ENCODE data around the gene PDE4B. TPM values are rescaled to one million over a fixed set of nuclear protein-coding genes. Genes with fewer than 3 reads are reported as not detected.

PDE4B gene
- total and polyA plus RNA-seq, 9 of the 15 experiments (the other 6 are each of a cell fraction or from before 2014, with no cell fraction given), result 0.09 TPM; not detected in 8

DNA sequence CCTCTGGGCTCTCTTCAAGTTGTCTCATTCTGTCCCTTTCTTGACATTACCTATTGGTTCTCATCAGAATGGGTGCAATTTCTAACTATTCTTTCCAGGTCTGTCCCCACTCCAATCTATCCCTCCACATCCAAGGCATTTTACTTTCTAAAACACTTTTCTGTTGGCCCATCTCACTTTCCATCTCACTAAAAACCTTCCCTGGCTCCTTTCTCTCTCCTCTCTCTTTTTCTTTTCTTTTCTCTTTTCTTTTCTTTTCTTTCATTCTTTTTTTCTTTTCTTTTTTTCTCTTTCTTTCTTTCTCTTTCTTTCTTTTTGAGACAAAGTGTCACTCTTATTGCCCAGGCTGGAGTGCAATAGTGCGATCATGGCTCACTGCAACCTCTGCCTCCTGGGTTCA, 462.1 kb downstream of the PDE4B start:
- ChIA-PET CTCF (ENCODE audit: low intra/inter-chr PET ratio) (interaction anchor here (2.8 kb wide), 1 partner anchor 191 kb away, joined by 19 read pairs; no protein-coding TSS in a partner anchor), POLR2A (no interaction called here)
- Histone ChIP-seq H3K4me1 (replicated peaks in 1 of 2; ENCODE audit: control insufficient read depth in 2 of 2, insufficient read depth in 2 of 2, low read length in 2 of 2) (no peaks in the 10 kb centered on the region), H3K27me3 (ENCODE audit: control insufficient read depth in 2 of 2, insufficient read depth in 2 of 2, low read length in 2 of 2) (no peaks in the 10 kb centered on the region), H4K20me1 (replicated peaks; ENCODE audit: control insufficient read depth, insufficient read depth, low read length) (no peaks in the 10 kb centered on the region), H3K9me3 (replicated peaks; ENCODE audit: control insufficient read depth, insufficient read depth, low read depth, low read length) (no peaks in the 10 kb centered on the region), H3K36me3 (ENCODE audit: control insufficient read depth, insufficient read depth, low read length) (no peaks in the 10 kb centered on the region), H3K4me3 (no peak overlapping the region), H3K27ac (ENCODE audit: extremely low read depth, low read depth, low read length) (no peak overlapping the region), H3K9ac (ENCODE audit: insufficient read depth in 1 of 2, low read depth in 2 of 2, low read length in 2 of 2) (no peak overlapping the region), H3K79me2 (ENCODE audit: control insufficient read depth, insufficient read depth, low read length) (no peaks in the 10 kb centered on the region), H3K9me1 (ENCODE audit: control insufficient read depth, insufficient read depth, low read length) (no peaks in the 10 kb centered on the region), H3K4me2 (ENCODE audit: insufficient read depth, low read length) (no peak overlapping the region), H2AFZ (ENCODE audit: low read depth, low read length) (no peak overlapping the region)
- FAIRE-seq (no peak), ATAC-seq (no peak), DNase-seq (ENCODE audit: extremely low read depth in 1 of 4, low spot score in 3 of 4) (no peak)
- TF ChIP-seq, protein P1, sequence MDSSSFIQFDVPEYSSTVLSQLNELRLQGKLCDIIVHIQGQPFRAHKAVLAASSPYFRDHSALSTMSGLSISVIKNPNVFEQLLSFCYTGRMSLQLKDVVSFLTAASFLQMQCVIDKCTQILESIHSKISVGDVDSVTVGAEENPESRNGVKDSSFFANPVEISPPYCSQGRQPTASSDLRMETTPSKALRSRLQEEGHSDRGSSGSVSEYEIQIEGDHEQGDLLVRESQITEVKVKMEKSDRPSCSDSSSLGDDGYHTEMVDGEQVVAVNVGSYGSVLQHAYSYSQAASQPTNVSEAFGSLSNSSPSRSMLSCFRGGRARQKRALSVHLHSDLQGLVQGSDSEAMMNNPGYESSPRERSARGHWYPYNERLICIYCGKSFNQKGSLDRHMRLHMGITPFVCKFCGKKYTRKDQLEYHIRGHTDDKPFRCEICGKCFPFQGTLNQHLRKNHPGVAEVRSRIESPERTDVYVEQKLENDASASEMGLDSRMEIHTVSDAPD (CRISPR knock-in tag; IDR thresholded peaks at IDR 0.05), result no peak
- no peak for TF ChIP-seq MEF2A (IDR thresholded peaks at IDR 0.05; ENCODE audit: control insufficient read depth, low read depth, low read length)
- TF ChIP-seq, protein P2, sequence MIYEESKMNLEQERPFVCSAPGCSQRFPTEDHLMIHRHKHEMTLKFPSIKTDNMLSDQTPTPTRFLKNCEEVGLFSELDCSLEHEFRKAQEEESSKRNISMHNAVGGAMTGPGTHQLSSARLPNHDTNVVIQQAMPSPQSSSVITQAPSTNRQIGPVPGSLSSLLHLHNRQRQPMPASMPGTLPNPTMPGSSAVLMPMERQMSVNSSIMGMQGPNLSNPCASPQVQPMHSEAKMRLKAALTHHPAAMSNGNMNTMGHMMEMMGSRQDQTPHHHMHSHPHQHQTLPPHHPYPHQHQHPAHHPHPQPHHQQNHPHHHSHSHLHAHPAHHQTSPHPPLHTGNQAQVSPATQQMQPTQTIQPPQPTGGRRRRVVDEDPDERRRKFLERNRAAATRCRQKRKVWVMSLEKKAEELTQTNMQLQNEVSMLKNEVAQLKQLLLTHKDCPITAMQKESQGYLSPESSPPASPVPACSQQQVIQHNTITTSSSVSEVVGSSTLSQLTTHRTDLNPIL (CRISPR knock-in tag; IDR thresholded peaks at IDR 0.05), result no peak
- TF ChIP-seq GTF2F1 (IDR thresholded peaks at IDR 0.05; ENCODE audit: low read depth, low read length), result no peak
- TF ChIP-seq COPS2 (conservative IDR thresholded peaks at IDR 0.05), result no peak
- TF ChIP-seq ZNF316 (IDR thresholded peaks at IDR 0.05), result no peak
- TF ChIP-seq, protein P3, sequence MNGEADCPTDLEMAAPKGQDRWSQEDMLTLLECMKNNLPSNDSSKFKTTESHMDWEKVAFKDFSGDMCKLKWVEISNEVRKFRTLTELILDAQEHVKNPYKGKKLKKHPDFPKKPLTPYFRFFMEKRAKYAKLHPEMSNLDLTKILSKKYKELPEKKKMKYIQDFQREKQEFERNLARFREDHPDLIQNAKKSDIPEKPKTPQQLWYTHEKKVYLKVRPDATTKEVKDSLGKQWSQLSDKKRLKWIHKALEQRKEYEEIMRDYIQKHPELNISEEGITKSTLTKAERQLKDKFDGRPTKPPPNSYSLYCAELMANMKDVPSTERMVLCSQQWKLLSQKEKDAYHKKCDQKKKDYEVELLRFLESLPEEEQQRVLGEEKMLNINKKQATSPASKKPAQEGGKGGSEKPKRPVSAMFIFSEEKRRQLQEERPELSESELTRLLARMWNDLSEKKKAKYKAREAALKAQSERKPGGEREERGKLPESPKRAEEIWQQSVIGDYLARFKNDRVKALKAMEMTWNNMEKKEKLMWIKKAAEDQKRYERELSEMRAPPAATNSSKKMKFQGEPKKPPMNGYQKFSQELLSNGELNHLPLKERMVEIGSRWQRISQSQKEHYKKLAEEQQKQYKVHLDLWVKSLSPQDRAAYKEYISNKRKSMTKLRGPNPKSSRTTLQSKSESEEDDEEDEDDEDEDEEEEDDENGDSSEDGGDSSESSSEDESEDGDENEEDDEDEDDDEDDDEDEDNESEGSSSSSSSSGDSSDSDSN (IDR thresholded peaks at IDR 0.05; ENCODE audit: borderline replicate concordance in 1 of 2, low read depth in 2 of 2, low read length in 2 of 2), result no peak
- no peak for TF ChIP-seq EWSR1 (IDR thresholded peaks at IDR 0.05; ENCODE audit: borderline replicate concordance, low read depth, partially characterized antibody)
- TF ChIP-seq, protein P4, sequence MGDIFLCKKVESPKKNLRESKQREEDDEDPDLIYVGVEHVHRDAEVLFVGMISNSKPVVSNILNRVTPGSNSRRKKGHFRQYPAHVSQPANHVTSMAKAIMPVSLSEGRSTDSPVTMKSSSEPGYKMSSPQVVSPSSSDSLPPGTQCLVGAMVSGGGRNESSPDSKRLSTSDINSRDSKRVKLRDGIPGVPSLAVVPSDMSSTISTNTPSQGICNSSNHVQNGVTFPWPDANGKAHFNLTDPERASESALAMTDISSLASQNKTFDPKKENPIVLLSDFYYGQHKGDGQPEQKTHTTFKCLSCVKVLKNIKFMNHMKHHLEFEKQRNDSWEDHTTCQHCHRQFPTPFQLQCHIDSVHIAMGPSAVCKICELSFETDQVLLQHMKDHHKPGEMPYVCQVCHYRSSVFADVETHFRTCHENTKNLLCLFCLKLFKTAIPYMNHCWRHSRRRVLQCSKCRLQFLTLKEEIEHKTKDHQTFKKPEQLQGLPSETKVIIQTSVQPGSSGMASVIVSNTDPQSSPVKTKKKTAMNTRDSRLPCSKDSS (IDR thresholded peaks at IDR 0.05; ENCODE audit: low read depth, partially characterized antibody), result no peak
- no peak for TF ChIP-seq KHSRP (IDR thresholded peaks at IDR 0.05)
- TF ChIP-seq PRPF4 (IDR thresholded peaks at IDR 0.05; ENCODE audit: insufficient read depth, low read depth, low read length, poor library complexity, severe bottlenecking), result no peak
- TF ChIP-seq, protein P5, sequence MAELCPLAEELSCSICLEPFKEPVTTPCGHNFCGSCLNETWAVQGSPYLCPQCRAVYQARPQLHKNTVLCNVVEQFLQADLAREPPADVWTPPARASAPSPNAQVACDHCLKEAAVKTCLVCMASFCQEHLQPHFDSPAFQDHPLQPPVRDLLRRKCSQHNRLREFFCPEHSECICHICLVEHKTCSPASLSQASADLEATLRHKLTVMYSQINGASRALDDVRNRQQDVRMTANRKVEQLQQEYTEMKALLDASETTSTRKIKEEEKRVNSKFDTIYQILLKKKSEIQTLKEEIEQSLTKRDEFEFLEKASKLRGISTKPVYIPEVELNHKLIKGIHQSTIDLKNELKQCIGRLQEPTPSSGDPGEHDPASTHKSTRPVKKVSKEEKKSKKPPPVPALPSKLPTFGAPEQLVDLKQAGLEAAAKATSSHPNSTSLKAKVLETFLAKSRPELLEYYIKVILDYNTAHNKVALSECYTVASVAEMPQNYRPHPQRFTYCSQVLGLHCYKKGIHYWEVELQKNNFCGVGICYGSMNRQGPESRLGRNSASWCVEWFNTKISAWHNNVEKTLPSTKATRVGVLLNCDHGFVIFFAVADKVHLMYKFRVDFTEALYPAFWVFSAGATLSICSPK (IDR thresholded peaks at IDR 0.05; ENCODE audit: borderline replicate concordance), result no peak
- TF ChIP-seq, protein P6, sequence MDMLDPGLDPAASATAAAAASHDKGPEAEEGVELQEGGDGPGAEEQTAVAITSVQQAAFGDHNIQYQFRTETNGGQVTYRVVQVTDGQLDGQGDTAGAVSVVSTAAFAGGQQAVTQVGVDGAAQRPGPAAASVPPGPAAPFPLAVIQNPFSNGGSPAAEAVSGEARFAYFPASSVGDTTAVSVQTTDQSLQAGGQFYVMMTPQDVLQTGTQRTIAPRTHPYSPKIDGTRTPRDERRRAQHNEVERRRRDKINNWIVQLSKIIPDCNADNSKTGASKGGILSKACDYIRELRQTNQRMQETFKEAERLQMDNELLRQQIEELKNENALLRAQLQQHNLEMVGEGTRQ (CRISPR knock-in tag; IDR thresholded peaks at IDR 0.05), result no peak
- in situ Hi-C loops (cut with MboI), result no loop called here
- BruUV-seq (replicated peaks), result no TSS peak
- intact Hi-C loops (cut with micrococcal nuclease), result loop anchor here (5.0 kb wide), 1 partner anchor 473 kb away; no protein-coding TSS in a partner anchor
- 11% methylated on average over 1 of the region's 1 CpG for WGBS (ENCODE audit: insufficient coverage, low coverage, missing lambda C conversion rate)
